GM21825 (cell line): ENCODE measurements around the gene LASP1.

ENCODE experiments used
- ATAC-seq: cut with Tn5 transposase; IDR thresholded peaks from one replicate; pipeline ENCODE4 v1.9.1; 2021; ENCODE audit warnings: mild to moderate bottlenecking, moderate library complexity; ENCODE audit not compliant: unreplicated experiment

LASP1 gene

DNA sequence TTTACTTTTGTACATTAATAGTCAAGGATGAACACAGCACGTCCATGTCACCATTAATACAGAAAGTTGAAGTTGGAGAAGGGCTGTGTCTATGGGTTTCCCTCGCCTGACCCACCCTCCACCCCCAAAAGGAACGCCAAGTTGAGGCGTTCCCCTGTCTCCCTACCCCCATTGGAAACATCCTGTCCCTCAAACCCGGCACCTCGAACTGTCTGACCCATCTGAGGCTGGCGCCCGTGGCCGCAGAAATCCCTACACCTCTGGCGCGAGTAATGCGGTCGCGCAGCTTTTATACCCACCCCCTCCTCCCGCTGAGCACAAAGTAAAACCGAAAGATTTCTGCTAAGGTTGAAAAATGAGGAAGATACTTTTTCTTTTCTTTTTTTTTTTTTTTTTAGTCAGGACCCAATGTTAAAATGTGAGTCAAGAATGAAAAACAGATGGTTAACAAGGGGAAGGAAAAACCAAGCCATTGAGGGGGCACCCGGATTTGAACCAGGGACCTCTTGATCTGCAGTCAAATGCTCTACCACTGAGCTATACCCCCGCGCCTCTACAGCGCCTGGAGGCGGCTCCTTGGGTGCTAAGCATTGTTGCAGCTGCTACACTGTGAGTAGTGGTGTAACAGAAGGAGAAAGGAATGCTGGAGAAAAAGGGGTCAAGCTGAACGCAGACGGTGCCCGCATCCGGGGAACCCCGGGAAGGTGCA is 887 bp upstream of the LASP1 start:
- peak; percentile 25 for ATAC-seq

DNA sequence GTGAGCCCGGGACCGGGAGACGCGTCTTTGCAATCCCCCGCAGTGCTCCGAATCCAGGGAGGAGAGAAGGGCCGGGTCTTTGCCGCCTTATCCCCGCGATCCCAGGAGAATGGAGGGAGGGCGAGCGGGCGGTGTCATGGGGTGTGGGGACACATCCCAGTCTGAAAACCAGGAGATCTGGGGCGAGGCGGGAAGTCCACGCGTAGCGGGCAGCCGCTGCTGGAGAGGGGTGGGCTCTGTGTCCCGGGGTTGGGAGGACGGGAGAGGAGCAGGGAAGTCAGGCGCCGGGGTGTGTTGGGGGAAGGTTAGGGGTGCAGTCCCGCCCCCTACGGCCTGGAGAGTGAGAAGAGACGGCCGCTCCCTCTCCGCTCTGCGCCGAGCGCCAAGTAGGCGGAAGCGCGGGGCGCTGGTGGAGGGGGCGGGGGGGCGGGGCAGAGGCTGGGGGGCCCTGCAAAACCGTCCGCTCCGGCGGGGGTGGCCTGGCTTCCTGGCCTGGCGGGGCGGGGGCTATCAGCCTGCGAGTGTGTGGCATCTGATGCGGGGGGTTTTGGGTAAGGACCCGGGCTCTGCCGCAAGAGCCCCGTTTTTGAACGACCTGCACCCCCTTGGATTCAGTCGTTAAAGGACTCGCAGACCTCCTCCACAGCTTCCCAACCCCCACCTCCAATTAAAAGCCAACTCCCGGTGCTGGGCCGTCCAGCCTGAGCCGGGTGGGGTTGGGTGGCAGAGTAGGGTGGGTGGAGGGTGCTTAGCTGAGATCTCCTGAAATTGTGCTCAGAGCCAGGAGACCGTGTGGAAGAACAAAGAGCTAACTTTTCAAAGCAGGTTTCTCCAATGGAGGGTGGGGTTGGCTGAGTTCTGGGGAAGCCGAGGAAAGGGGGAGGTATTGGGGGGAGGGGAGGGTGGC is 654 bp downstream of the LASP1 start:
- peak; percentile 19 for ATAC-seq

DNA sequence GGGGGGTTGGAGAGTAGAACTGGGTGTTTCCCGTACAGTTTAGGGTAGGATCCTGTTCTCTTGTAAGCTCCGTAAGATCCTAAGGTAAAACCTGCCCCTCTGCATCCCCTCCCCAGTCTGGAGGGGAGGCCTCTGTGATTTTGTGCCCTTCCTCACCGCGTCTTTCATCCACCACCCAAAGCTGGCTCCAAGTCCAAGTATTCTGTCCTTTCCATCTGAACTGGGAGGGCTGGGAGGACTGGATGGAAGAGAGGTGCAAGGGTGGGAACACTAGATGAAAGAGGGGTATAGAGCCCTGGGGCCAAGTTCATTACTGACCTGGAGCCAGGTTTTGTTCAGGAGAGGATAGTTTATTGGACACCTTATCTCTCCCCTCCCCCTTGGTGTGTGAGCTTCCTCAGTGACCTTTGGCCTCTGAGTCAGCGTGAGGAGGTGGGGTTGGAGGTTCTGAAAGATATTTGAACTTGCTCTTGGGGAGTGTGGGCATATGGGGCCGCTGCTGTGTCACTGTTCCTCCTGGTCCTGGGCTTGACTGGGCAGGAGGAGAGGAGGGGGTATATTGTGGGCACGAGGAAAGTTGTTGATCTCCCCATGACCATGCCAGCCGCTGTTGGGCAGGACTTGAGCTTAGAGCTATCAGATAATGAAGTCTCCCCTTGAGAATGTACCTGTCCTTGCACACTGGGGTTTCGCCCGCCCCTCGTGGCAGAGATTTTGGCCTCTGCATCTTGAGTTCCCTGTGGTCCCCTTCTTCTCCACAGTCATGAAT is 1.6 kb downstream of the LASP1 start:
- ATAC-seq: no peak

DNA sequence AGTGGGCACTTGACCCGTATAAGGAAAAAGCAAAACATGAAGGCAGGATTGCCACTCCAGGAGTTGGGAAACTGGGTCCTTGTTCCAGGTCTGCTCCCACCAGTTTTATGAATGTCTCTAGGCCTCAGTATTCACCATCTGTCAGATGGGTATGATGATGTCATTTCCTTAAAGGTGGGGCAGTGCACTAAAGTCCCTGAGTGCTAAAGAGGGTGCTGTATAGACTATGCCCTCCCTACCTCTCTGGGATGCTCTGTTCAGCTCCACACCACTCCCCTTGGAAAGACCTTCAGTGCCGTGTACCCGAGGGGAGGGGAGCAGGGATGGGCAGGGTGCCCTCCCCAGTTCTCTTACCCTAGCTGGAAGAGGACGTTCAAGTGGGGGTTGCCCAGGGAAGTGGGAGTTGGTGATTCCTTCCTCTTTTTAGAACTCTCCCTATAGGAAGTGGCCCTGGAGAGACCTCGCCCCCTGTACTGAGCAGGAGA is 2.2 kb downstream of the LASP1 start:
- no peak for ATAC-seq

DNA sequence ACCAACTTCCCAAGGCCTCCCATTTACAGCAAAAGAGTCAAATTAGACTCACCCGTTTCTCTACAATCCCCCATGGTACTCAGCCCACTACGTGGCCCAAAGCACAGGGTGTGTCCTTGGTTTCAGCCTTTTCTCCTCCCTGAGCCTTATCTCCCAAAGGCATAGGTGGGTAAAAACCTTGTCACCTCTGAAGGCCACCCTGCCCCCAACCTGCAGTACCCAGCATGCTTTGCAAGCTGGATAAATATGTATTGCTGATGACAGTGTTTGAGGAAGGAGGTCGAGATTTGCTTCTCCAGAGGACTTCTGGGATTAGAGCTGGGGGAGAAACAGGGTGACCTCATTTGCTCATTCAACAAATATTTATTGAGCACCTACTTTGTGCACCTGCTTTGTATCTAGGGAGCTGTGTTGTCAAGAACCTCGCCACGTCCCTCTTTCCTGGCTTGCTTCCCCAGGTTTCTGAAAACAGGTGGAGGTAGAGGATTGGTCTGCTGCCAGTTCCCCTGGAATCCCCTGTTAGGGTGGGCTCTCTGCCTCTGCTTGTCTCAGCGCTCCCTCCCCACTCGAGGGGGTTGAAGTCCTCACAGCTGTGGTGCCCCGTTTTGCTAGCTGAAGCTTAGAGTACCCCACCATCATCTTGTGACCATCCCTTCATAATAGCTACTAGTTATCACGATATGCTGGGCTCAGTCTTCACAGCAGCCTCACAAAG is 3.0 kb downstream of the LASP1 start:
- no peak for ATAC-seq

DNA sequence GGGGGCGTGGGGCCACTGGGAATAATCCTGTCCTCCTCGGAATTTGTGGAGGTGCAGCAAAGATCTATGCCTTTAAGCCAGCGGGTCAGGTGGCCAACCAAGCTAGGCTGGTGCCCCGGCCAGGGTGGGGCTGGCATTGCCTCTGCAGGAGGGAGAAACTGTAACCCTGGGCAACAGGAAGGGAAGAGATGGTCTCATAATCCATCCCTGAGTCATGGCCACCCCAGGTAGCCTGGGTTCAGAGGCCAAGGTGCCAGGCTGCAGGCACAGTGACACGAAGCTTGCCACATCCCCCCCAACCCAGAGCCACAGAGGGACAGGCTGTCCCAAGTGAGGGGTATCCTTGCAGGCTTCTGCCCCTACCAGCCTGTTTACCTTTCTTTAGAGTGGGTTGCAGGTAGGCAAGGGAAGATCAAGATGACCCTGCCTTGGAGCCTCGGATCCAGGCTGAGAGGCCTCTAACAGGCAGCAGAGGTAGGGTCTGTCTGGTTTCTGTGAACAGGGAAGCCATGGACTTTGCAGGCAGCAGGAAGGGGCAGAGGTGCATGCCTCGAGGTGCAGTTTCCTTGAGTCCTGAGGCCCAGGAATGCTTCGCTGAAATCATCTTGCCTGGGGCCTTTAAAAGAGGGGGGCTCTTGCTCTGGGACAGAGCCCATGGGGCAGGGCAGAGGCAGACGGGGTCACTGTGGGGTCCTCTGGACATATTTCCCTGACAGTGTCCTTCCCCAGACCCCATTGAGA is 4.0 kb downstream of the LASP1 start:
- ATAC-seq: no peak

DNA sequence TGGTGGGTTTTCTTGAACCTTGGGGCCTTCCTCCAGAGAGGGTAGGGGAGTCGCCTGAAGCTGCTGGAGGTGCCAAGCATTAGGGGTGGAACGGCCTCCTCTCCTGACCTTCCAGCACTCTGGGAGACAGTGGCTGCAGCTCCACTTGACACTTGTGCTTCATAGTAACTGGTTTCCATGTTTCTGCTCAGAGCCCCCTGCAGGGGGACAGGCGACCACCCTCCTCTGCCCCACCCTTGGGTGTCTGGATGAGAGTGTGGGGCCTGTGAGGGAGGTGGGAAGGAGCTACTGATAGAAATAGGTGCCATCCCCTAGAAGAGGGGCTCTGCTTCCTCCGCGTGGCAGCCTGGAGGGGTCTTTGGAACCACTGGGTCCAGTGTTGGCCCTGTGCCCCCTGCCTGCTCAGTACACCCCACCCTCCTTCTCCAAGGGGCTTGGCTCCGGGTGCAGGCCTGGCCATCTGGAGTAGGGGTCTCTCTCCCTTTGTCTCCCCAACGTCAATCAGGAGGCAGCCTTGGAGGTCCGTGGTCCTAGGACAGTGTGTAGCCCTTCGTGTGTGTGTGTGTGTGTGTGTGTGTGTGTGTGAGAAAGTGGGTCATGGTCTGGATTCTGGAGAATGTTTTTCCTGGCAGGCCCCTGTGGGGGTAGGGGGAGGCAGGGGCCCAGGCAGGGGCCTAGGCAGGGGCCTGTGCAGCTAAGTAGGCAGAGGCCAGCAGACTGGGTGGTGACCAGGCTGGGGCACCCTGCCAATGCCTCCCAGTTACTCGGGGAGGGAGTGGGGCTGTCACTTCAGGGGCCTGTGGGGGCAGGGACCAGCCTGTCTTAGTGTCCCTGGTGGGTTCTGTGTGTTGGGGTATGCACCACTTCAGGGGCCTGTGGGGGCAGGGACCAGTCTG is 4.9 kb downstream of the LASP1 start:
- ATAC-seq: no peak

DNA sequence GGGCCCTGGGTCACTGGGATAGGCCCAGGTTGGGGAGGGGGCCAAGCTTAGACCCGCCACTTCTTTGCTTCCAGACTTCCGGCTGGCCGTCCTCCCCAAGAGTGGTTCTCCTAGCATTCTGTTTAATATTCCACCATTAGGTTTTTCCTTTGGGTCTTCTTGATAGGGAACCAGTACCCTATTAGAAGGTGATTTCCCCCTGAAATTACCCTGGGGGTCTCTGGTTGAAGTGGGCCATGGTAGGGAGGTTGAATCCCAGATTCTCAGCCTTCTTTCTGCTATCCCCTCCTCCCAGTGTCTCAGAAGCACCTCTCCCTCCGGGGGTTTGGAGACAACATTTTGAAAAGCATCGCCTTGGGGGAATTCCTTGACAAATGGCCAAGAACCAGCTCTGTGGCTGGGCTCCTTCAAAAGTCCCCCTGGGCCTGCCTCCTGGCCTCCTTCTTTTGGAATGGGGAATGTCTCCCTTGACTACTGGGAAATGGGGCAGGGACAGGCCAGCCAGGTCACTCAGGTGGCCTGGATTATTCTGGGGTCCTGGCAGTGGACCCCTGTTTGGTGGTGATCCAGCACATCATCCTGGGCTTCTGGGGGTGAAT is 5.7 kb downstream of the LASP1 start:
- no peak for ATAC-seq

DNA sequence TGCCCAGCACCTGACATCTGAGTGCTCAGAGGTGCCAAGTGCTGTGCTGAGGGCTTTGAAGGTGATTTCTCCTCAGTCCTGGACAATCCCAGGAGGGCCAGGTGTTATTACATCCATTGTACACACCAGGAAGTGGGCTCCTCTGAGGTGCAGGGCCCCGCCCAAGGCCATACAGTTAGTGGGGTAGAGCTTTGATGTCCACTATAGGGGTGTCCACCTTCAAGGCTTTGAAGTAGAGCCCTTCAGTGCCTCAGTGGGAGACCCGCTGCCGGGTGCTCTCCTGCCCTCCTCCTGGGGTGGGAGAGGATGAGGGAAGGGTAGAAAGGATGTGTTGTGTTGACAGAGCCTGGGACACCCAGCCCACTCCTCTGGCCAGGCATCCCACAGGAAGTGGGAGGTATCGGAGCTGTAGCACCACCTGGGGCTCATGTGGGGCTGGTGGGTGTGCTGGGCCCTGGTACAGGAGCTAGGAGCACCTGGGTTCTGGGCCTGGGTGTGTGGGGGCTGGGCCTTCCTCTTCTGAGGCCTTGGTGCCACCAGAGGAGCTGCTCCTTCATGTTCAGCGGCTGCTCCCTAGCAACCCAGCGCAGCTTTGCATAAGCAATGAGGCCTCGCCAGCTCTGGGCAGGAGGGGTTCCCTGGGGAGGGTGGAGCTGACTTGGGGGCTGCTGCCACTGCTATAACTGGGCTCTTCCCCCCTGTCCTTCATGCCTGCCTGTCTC is 7.4 kb downstream of the LASP1 start:
- ATAC-seq: no peak

DNA sequence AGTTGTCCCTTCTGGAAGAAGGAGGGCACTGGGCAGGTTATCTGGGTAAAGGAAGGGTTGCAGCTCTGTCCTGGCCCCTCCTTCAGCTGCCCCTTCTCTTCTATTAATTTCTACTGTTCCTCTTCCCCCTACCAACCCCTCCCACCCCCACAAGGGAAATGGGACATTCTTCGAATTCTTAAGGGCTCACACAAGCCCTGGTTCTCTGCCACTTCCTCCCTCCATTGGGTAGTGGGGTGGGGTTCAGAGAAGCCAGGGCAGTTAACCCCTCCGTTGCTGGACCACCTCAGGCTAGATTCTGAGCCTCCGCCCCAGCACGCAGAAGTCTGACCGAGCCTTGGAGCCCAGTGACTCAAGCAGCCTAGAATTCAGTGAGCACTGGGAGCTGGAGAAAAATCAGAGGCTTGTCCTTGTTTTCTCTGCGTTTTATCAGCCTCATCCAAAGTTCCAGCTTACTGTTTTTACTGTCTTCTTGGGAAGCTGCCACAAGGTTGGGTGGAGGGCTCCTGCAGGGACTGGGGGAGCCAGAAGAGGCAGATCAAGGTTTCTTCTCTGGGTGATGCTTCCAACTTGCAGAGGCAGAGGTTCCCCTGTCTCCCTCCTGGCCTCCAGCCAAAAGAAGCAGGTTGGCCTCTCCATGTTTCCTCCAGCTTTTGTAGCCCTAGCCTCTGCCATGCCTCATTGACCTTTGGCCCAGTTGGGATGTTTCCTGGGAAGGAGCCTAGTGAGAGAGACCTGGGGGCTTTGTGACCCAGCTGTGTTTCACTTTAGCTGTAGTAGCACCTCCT is 10.2 kb downstream of the LASP1 start:
- ATAC-seq: no peak

DNA sequence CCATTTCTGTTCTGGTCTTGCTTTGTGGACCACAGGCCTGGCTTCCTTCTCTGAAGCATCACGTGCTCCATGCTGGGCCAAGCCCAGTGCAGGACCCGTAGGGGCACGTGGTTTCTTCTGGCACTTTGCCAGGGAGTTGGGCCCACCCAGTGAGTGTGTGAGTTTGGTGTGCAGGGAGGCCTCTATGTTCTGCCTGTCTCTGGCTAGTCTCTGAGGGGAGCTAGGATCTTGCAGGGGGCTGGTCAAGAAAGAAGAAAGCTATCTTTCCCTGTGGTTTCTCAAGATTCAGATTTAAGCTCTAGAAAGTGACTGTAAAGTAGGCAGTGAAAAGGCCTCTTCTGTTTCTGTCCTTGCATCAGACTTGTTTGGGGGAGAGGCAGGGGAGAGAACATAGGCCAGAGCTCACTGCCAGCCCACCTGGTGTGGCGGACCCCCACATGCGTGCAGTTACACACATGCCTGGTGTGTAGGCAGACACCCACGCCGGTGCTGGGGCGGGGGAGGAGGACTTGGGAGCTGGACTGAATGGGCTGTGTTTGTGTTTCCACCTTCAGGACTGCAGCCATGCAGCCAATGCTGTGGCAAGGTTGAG is 11.8 kb downstream of the LASP1 start:
- no peak for ATAC-seq

DNA sequence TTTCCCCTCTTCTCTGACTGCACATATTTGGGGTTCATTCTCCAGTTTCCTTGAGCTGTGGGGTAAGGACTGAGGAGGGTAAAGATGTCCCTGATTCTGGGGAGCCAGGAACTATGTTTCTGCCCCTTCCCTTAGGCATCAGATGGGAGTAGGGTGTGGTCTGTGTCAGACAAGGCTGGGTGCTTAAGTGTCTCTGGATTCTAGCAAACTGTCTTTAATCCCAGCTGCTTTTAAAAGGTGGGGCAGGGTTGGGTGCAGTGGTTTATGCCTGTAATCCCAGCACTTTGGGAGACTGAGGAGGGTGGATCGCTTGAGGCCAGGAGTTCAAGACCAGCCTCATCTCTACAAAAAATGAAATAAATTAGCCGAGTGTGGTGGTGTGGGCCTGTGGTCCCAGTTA is 13.0 kb downstream of the LASP1 start:
- ATAC-seq: no peak

DNA sequence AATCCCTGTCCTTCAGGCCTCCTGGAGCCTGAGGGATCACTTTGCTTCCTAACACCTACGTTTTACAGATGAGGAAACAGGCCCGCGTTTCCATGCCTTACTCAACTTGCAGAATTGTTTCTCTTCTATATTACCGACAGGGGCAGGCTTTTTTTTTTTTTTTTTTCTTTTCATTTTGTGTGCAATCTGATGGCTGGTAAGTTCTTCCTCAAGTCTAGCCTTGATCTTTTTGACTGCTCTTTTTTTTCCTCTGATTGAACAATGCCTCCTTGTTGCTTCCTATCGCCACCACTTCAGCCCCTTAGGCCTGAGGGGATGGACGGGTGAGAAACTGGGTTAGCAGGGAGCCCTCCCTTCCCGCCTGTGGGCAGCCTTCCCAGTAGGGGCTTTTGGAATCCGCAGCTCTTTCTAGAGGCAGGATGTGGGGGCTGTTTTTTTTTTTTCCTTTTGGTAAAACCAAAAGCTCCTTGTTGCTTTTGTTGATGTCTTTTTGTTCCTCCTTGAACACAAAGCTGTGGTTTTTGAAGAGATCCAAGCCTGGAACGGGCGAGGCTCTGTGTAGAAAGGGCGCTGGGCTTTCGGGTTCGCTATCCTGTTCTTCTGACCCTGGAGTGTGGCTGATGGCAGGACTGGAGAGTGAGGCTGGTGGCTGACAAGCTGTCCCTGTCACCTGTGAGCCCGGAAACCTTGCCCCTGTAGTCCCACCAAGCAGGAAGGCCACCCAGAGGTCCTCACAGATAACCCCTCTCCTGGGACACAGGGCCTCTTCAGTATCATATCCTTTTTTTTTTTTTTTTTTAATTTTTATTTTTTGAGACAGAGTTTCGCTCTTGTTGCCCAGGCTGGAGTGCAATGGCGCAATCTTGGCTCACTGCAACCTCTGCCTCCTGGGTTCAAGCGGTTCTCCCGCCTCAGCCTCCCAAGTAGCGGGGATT is 14.0 kb downstream of the LASP1 start:
- ATAC-seq: no peak

DNA sequence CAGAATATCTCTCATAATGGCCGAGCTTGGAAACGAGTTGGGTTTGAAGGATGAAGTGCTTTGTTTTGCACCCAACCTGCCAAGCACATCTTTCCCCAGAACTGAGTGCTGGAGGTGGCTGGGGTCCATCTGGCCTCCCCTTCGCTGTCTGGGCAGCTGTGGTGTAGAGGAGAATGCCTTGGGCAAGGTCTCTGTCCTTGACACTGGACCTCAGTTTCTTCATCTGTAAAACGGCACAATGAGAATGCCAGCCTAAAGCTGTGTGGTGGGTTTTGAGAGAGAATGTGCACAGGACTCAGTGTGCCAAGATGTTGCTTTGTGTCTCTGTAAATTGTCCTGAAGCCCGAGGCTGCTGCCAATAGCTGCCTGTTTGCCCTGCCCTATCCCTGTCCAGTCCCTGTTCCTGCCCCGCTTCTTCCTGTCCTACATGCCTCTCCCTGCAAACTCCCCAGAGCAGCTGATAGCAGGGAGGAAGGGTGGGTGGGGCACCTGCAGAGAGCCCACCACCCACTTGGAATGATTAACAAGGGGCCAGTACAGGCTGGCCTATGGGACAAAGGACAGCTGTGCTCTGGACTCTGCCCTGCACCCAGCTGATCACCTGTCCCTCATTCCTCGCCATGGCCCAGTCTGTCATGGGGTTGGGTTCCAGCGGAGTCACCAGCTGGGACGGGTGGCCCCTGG is 15.3 kb downstream of the LASP1 start:
- ATAC-seq: no peak
